Gastroesophageal sphincter (tissue), 4 donors: Measurements from ENCODE around the gene OPTC. TPM values are rescaled to one million over a fixed set of nuclear protein-coding genes. Genes with fewer than 3 reads are reported as not detected.

Experiments
- ATAC-seq: fragments of 150-250 bp; one replicate; pipeline ENCODE4 v1.9.1; 2016; ENCODE audit warnings: mild to moderate bottlenecking, moderate library complexity
- H3K27ac ChIP-seq, 4 donors: fragments of 200-600 bp; sonication (generic) in 3 of 4; 1 replicate in 3 of 4; 2 replicates in 1 of 4; pipeline ENCODE4 v1.5.1; 2016 to 2019
- H3K27me3 ChIP-seq: fragments of 200-600 bp; sonication (generic); one replicate; pipeline ENCODE4 v1.5.1; 2019
- H3K36me3 ChIP-seq, 2 donors: fragments of 200-600 bp; sonication (generic); one replicate each; pipeline ENCODE4 v1.5.1; 2019; ENCODE audit warnings: control low read depth in 1 of 2
- H3K4me1 ChIP-seq, 3 donors: fragments of 200-600 bp; sonication (generic); 1 replicate in 2 of 3; 2 replicates in 1 of 3; pipeline ENCODE4 v1.5.1; 2016 to 2019; ENCODE audit warnings: control low read depth in 2 of 3
- H3K4me3 ChIP-seq, 2 donors: fragments of 200-600 bp; sonication (generic); one replicate each; pipeline ENCODE4 v1.5.1; 2019; ENCODE audit warnings: mild to moderate bottlenecking in 1 of 2, moderate library complexity in 1 of 2
- H3K9me3 ChIP-seq, 3 donors: fragments of 200-600 bp; sonication (generic); one replicate each; pipeline ENCODE4 v1.5.1; 2017 to 2019; ENCODE audit warnings: control low read depth in 2 of 3
- CTCF ChIP-seq, 4 experiments: fragments of 200-600 bp in 2 of 4; fragments of 450-650 bp in 2 of 4; sonication (generic) in 1 of 4; IDR thresholded peaks; one replicate each; pipeline ENCODE4 v1.5.1; 2017 to 2019; ENCODE audit warnings: antibody characterized with exemption in 4 of 4, mild to moderate bottlenecking in 2 of 4, moderate library complexity in 2 of 4
- EP300 ChIP-seq: sonication (generic); formaldehyde crosslinking; IDR thresholded peaks from one replicate; pipeline ENCODE4 v1.6.1; 2017; ENCODE audit warnings: antibody characterized with exemption, mild to moderate bottlenecking
- POLR2A ChIP-seq, 2 donors: fragments of 450-650 bp; IDR thresholded peaks; one replicate each; pipeline ENCODE4 v1.6.1; 2017; ENCODE audit warnings: antibody characterized with exemption in 2 of 2, mild to moderate bottlenecking in 2 of 2, moderate library complexity in 1 of 2
- POLR2AphosphoS5 ChIP-seq: sonication (generic); formaldehyde crosslinking; IDR thresholded peaks from one replicate; pipeline ENCODE4 v1.6.1; 2017; ENCODE audit warnings: antibody characterized with exemption
- WGBS, 2 donors: methylation state at CpG; one replicate each; pipeline ENCODE4 v1.1.5; 2018; ENCODE audit warnings: low coverage in 1 of 2; 5-methylcytosine and 5-hydroxymethylcytosine counted together
- total RNA-seq, 4 donors: library from RNA; depleted of rRNA; stranded (reverse); fragments of >200 nt; gene quantifications; one replicate each; pipeline ENCODE4 v1.1.0, GENCODE V29; 2016

The OPTC gene
- total RNA-seq, 4 donors from 2014 or later: not detected

DNA sequence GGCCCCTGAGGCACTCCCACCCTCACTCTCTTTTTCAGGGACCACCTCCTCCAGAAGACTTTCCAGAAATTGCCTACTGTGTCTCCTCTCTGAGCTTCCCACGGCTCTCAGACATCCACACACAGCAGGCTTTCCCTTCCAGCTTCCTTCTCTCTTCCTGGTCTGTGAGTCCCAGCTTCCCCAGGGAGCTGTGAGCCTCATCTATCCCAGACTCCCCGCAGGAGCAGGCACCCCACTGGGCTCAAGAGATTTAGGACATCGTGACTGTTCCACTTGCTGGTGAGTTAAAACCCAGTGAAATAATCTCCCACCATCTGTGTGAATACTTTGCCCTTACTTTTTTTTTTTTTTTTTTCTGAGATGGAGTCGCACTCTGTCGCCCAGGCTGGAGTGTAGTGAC, 40.3 kb upstream of the OPTC start:
- TF ChIP-seq POLR2AphosphoS5: no peak
- no peak for TF ChIP-seq POLR2A (IDR thresholded peaks at IDR 0.05)
- no peak for TF ChIP-seq CTCF (IDR thresholded peaks at IDR 0.05)
- no peaks in the 10 kb centered on the region for H3K36me3 ChIP-seq
- WGBS, 2 donors: 64 to 69% methylated on average over 3 to 5 of the region's 5 CpGs
- no peaks in the 10 kb centered on the region for H3K9me3 ChIP-seq
- no peak for ATAC-seq
- H3K4me1 ChIP-seq: peaks cover 0 to 4% (median 0%) of the 10 kb centered on the region in 3 donors
- H3K4me3 ChIP-seq: no peak overlapping the region
- H3K27ac ChIP-seq: no peak overlapping the region
- H3K27me3 ChIP-seq: peaks cover 9% of the 10 kb centered on the region

- H3K4me1 ChIP-seq: no peaks in the 10 kb centered on the region
- H3K4me3 ChIP-seq: no peak overlapping the region
- H3K27me3 ChIP-seq: peaks cover 9% of the 10 kb centered on the region
- no peak overlapping the region for H3K27ac ChIP-seq
- ATAC-seq: no peak
- H3K36me3 ChIP-seq: no peaks in the 10 kb centered on the region
- 75 to 80% methylated on average over 3 to 6 of the region's 18 CpGs for WGBS, 2 donors
- TF ChIP-seq EP300 (no peak), POLR2A (IDR thresholded peaks at IDR 0.05) (no peak), POLR2AphosphoS5 (no peak), CTCF (IDR thresholded peaks at IDR 0.05) (no peak)
- H3K9me3 ChIP-seq: no peaks in the 10 kb centered on the region
These were observed 38.9 kb upstream of the OPTC start for GRCh38 chr1:203454986-203455471.

- Histone ChIP-seq H3K27me3 (peaks cover 9% of the 10 kb centered on the region), H3K4me3 (no peak overlapping the region), H3K9me3 (no peaks in the 10 kb centered on the region), H3K36me3 (no peaks in the 10 kb centered on the region), H3K4me1 (no peaks in the 10 kb centered on the region), H3K27ac (no peak overlapping the region)
- no peak for ATAC-seq
- WGBS, 2 donors: 97 to 100% methylated on average over 2 to 3 of the region's 3 CpGs
- no peak for TF ChIP-seq POLR2AphosphoS5
- no peak for TF ChIP-seq POLR2A (IDR thresholded peaks at IDR 0.05)
- TF ChIP-seq CTCF (IDR thresholded peaks at IDR 0.05): no peak
- no peak for TF ChIP-seq EP300
These were observed 38.2 kb upstream of the OPTC start for GRCh38 chr1:203455706-203456105.

DNA sequence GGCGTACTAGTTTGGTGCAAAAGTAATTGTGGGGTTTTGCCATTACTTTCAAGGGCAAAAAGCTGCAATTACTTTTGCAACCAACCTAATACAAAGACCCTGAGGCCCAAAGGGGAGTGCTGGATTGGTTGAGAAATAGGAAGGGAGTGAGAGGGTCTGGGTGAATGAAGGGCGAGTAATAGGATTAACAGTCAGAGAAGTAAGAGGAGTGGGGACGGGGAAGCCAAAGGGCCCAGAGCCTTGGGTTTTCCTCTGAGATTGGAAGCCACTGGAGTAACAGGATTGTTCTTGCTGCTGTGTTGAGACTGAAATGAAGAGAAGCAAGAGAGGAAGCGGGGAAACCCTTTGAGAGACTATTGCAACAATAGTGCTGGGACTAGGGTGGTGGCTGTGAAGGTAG, 37.4 kb upstream of the OPTC start:
- H3K4me3 ChIP-seq: no peak overlapping the region
- no peaks in the 10 kb centered on the region for H3K36me3 ChIP-seq
- peaks cover 9% of the 10 kb centered on the region for H3K27me3 ChIP-seq
- H3K9me3 ChIP-seq: no peaks in the 10 kb centered on the region
- no peak for ATAC-seq
- no peaks in the 10 kb centered on the region for H3K4me1 ChIP-seq
- TF ChIP-seq CTCF (IDR thresholded peaks at IDR 0.05) (no peak), EP300 (no peak), POLR2AphosphoS5 (no peak), POLR2A (IDR thresholded peaks at IDR 0.05) (no peak)
- H3K27ac ChIP-seq: no peak overlapping the region
- 83 to 100% methylated on average over 2 to 4 of the region's 4 CpGs for WGBS, 2 donors

GRCh38 chr1:203458078-203458477, 35.9 kb upstream of the OPTC start:
- no peaks in the 10 kb centered on the region for H3K36me3 ChIP-seq
- H3K4me3 ChIP-seq: no peak overlapping the region
- WGBS, 2 donors: 95 to 96% methylated on average over 5 of the region's 5 CpGs
- H3K9me3 ChIP-seq: no peaks in the 10 kb centered on the region
- TF ChIP-seq EP300: no peak
- no peak for TF ChIP-seq POLR2A (IDR thresholded peaks at IDR 0.05)
- no peak for TF ChIP-seq POLR2AphosphoS5
- no peak for TF ChIP-seq CTCF (IDR thresholded peaks at IDR 0.05)
- no peak overlapping the region for H3K27ac ChIP-seq
- H3K4me1 ChIP-seq: peaks cover 0 to 14% (median 1%) of the 10 kb centered on the region in 3 donors
- ATAC-seq: no peak
- H3K27me3 ChIP-seq: peaks cover 9% of the 10 kb centered on the region
